ENCODE data around the gene FTCD. TPM values are rescaled to one million over a fixed set of nuclear protein-coding genes. Genes with fewer than 3 reads are reported as not detected.
"Not testable (repeated sequence)": the region's sequence is repeated elsewhere in the genome, so short reads cannot be mapped to it uniquely, and the experiment has no call there.

The FTCD gene
- total and polyA plus RNA-seq, 2 donors (not counting 1 experiment from before 2014, with no cell fraction given): 0.27 to 1.3 TPM

GRCh38 chr21:46172863-46173528 is 17.6 kb upstream of the FTCD start:
- no peak for DNase-seq (ENCODE audit: low read depth in 2 of 2)
- no peak overlapping the region for H3K27ac ChIP-seq (ENCODE audit: insufficient read depth, low read length)
- no peaks in the 10 kb centered on the region for H4K20me1 ChIP-seq (ENCODE audit: control insufficient read depth, extremely low read depth, insufficient read depth, low read length)
- no peaks in the 10 kb centered on the region for H3K4me1 ChIP-seq (ENCODE audit: control insufficient read depth, extremely low read depth, insufficient read depth, low read length)
- H3K36me3 ChIP-seq (ENCODE audit: control insufficient read depth, insufficient read depth, low read length): no peaks in the 10 kb centered on the region
- no peak overlapping the region for H3K9ac ChIP-seq (ENCODE audit: insufficient read depth, low read length)
- H3K27me3 ChIP-seq (ENCODE audit: control insufficient read depth, insufficient read depth, low read length): no peaks in the 10 kb centered on the region
- TF ChIP-seq, protein P1, sequence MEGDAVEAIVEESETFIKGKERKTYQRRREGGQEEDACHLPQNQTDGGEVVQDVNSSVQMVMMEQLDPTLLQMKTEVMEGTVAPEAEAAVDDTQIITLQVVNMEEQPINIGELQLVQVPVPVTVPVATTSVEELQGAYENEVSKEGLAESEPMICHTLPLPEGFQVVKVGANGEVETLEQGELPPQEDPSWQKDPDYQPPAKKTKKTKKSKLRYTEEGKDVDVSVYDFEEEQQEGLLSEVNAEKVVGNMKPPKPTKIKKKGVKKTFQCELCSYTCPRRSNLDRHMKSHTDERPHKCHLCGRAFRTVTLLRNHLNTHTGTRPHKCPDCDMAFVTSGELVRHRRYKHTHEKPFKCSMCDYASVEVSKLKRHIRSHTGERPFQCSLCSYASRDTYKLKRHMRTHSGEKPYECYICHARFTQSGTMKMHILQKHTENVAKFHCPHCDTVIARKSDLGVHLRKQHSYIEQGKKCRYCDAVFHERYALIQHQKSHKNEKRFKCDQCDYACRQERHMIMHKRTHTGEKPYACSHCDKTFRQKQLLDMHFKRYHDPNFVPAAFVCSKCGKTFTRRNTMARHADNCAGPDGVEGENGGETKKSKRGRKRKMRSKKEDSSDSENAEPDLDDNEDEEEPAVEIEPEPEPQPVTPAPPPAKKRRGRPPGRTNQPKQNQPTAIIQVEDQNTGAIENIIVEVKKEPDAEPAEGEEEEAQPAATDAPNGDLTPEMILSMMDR (conservative IDR thresholded peaks at IDR 0.05 in 1 of 2, IDR thresholded peaks at IDR 0.05 in 1 of 2; ENCODE audit: low read depth in 1 of 2, low read length in 2 of 2): no peak
- TF ChIP-seq EZH2 (IDR thresholded peaks at IDR 0.05; ENCODE audit: low read length, missing control alignments): no peak
- H3K79me2 ChIP-seq (ENCODE audit: control insufficient read depth, insufficient read depth, low read length): no peaks in the 10 kb centered on the region
- H3K9me3 ChIP-seq (ENCODE audit: control insufficient read depth, insufficient read depth, low read depth, low read length): no peaks in the 10 kb centered on the region
- no peak overlapping the region for H3K4me3 ChIP-seq (replicated peaks in 1 of 4; ENCODE audit: control extremely low read depth in 1 of 4, insufficient read depth in 1 of 4, low read depth in 3 of 4, low read length in 4 of 4)
- no peak overlapping the region for H3K4me2 ChIP-seq (ENCODE audit: extremely low read depth, insufficient read depth, low read length)
- H2AFZ ChIP-seq (ENCODE audit: low read length): no peak overlapping the region

GRCh38 chr21:46171996-46172862 is 16.9 kb upstream of the FTCD start:
- Histone ChIP-seq H3K4me3 (replicated peaks in 1 of 4; ENCODE audit: control extremely low read depth in 1 of 4, insufficient read depth in 1 of 4, low read depth in 3 of 4, low read length in 4 of 4) (no peak overlapping the region), H3K27me3 (ENCODE audit: control insufficient read depth, insufficient read depth, low read length) (no peaks in the 10 kb centered on the region), H2AFZ (ENCODE audit: low read length) (no peak overlapping the region), H3K4me1 (ENCODE audit: control insufficient read depth, extremely low read depth, insufficient read depth, low read length) (no peaks in the 10 kb centered on the region), H4K20me1 (ENCODE audit: control insufficient read depth, extremely low read depth, insufficient read depth, low read length) (no peaks in the 10 kb centered on the region), H3K27ac (ENCODE audit: insufficient read depth, low read length) (no peak overlapping the region), H3K9me3 (ENCODE audit: control insufficient read depth, insufficient read depth, low read depth, low read length) (no peaks in the 10 kb centered on the region), H3K79me2 (ENCODE audit: control insufficient read depth, insufficient read depth, low read length) (no peaks in the 10 kb centered on the region), H3K4me2 (ENCODE audit: extremely low read depth, insufficient read depth, low read length) (no peak overlapping the region), H3K9ac (ENCODE audit: insufficient read depth, low read length) (no peak overlapping the region), H3K36me3 (ENCODE audit: control insufficient read depth, insufficient read depth, low read length) (no peaks in the 10 kb centered on the region)
- TF ChIP-seq, protein P1 (conservative IDR thresholded peaks at IDR 0.05 in 1 of 2, IDR thresholded peaks at IDR 0.05 in 1 of 2; ENCODE audit: low read depth in 1 of 2, low read length in 2 of 2): no peak
- no peak for TF ChIP-seq EZH2 (IDR thresholded peaks at IDR 0.05; ENCODE audit: low read length, missing control alignments)
- no peak for DNase-seq (ENCODE audit: low read depth in 2 of 2)

DNA sequence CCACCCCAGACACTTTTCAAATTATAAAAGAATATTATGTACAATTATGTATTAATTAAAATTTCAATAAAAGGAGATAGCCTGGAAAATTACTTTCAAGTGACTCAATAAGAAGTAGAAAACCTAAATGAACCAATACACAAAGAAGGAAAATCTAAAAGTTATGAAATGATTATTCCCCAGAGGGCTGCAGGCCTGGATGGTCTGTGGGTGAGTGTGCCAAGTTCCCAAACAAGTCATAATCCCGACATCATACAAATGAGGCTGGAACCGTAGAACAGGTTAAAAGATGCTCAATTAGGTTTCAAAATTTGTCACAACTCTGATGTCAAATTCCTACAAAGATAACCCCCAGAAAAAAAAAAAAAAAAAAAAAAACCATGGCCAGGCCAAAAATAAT is 16.2 kb upstream of the FTCD start:
- no peaks in the 10 kb centered on the region for H3K79me2 ChIP-seq (ENCODE audit: control insufficient read depth, insufficient read depth, low read length)
- no peaks in the 10 kb centered on the region for H3K9me3 ChIP-seq (ENCODE audit: control insufficient read depth, insufficient read depth, low read depth, low read length)
- H3K9ac ChIP-seq (ENCODE audit: insufficient read depth, low read length): no peak overlapping the region
- no peak overlapping the region for H3K4me2 ChIP-seq (ENCODE audit: extremely low read depth, insufficient read depth, low read length)
- no peaks in the 10 kb centered on the region for H3K36me3 ChIP-seq (ENCODE audit: control insufficient read depth, insufficient read depth, low read length)
- DNase-seq (ENCODE audit: low read depth in 2 of 2): no peak
- no peak overlapping the region for H2AFZ ChIP-seq (ENCODE audit: low read length)
- H3K27me3 ChIP-seq (ENCODE audit: control insufficient read depth, insufficient read depth, low read length): no peaks in the 10 kb centered on the region
- H3K27ac ChIP-seq (ENCODE audit: insufficient read depth, low read length): no peak overlapping the region
- no peak overlapping the region for H3K4me3 ChIP-seq (replicated peaks in 1 of 4; ENCODE audit: control extremely low read depth in 1 of 4, insufficient read depth in 1 of 4, low read depth in 3 of 4, low read length in 4 of 4)
- TF ChIP-seq, protein P1 (conservative IDR thresholded peaks at IDR 0.05 in 1 of 2, IDR thresholded peaks at IDR 0.05 in 1 of 2; ENCODE audit: low read depth in 1 of 2, low read length in 2 of 2): no peak
- no peak for TF ChIP-seq EZH2 (IDR thresholded peaks at IDR 0.05; ENCODE audit: low read length, missing control alignments)
- H3K4me1 ChIP-seq (ENCODE audit: control insufficient read depth, extremely low read depth, insufficient read depth, low read length): no peaks in the 10 kb centered on the region
- H4K20me1 ChIP-seq (ENCODE audit: control insufficient read depth, extremely low read depth, insufficient read depth, low read length): no peaks in the 10 kb centered on the region

- H3K9ac ChIP-seq (ENCODE audit: insufficient read depth, low read length); H3K79me2 ChIP-seq (ENCODE audit: control insufficient read depth, insufficient read depth, low read length); H3K4me2 ChIP-seq (ENCODE audit: extremely low read depth, insufficient read depth, low read length); DNase-seq (ENCODE audit: low read depth in 2 of 2); H3K4me3 ChIP-seq (replicated peaks in 1 of 4; ENCODE audit: control extremely low read depth in 1 of 4, insufficient read depth in 1 of 4, low read depth in 3 of 4, low read length in 4 of 4); H3K9me3 ChIP-seq (ENCODE audit: control insufficient read depth, insufficient read depth, low read depth, low read length); H3K4me1 ChIP-seq (ENCODE audit: control insufficient read depth, extremely low read depth, insufficient read depth, low read length); H2AFZ ChIP-seq (ENCODE audit: low read length); H3K36me3 ChIP-seq (ENCODE audit: control insufficient read depth, insufficient read depth, low read length); H4K20me1 ChIP-seq (ENCODE audit: control insufficient read depth, extremely low read depth, insufficient read depth, low read length); H3K27me3 ChIP-seq (ENCODE audit: control insufficient read depth, insufficient read depth, low read length); H3K27ac ChIP-seq (ENCODE audit: insufficient read depth, low read length): not testable (repeated sequence)
Measured at GRCh38 chr21:46170436-46171193, 15.2 kb upstream of the FTCD start.

Data from fibroblast of lung (primary cell).